GM21723 (cell line): Measurements from ENCODE around the gene SEMA6B.

Source experiments
- ATAC-seq: cut with Tn5 transposase; IDR thresholded peaks from one replicate; pipeline ENCODE4 v1.9.1; 2021; ENCODE audit warnings: mild to moderate bottlenecking, moderate library complexity; ENCODE audit not compliant: unreplicated experiment

Gene SEMA6B

GRCh38 chr19:4589579-4590410 is 30.3 kb upstream of the SEMA6B start:
- ATAC-seq: no peak

GRCh38 chr19:4588291-4588761 is 28.8 kb upstream of the SEMA6B start:
- no peak for ATAC-seq

GRCh38 chr19:4587527-4587926 is 28.0 kb upstream of the SEMA6B start:
- ATAC-seq: no peak

GRCh38 chr19:4586691-4587090 is 27.2 kb upstream of the SEMA6B start:
- ATAC-seq: no peak

- no peak for ATAC-seq
These were observed 26.8 kb upstream of the SEMA6B start for GRCh38 chr19:4586245-4586644.

GRCh38 chr19:4585556-4585955 is 26.1 kb upstream of the SEMA6B start:
- no peak for ATAC-seq

- ATAC-seq: no peak
These were observed 25.4 kb upstream of the SEMA6B start for GRCh38 chr19:4584670-4585460.

GRCh38 chr19:4583961-4584669 is 24.6 kb upstream of the SEMA6B start:
- ATAC-seq: no peak

GRCh38 chr19:4582980-4583842 is 23.7 kb upstream of the SEMA6B start:
- ATAC-seq: no peak

- ATAC-seq: no peak
These were observed 22.4 kb upstream of the SEMA6B start for GRCh38 chr19:4581666-4582553.

GRCh38 chr19:4580961-4581665 is 21.6 kb upstream of the SEMA6B start:
- no peak for ATAC-seq

- no peak for ATAC-seq
These were observed 20.8 kb upstream of the SEMA6B start for GRCh38 chr19:4580021-4580901.

- ATAC-seq: no peak
These were observed 19.9 kb upstream of the SEMA6B start for GRCh38 chr19:4579389-4579788.

GRCh38 chr19:4578552-4579248 is 19.2 kb upstream of the SEMA6B start:
- no peak for ATAC-seq

GRCh38 chr19:4577020-4577782 is 17.7 kb upstream of the SEMA6B start:
- no peak for ATAC-seq
